Hepatocyte (in vitro differentiated cells): ENCODE data around the gene UBE2QL1.

Experiments used
- CTCF ChIP-seq: fragments of 200-600 bp; sonication (generic); IDR thresholded peaks from 2 replicates; pipeline ENCODE4 v1.5.1; 2016; ENCODE audit warnings: antibody characterized with exemption, mild to moderate bottlenecking; ENCODE audit not compliant: poor library complexity
- EZH2 ChIP-seq: fragments of 200-600 bp; sonication (generic); IDR thresholded peaks from 2 replicates; pipeline ENCODE4 v1.6.1; 2016; ENCODE audit warnings: antibody characterized with exemption, mild to moderate bottlenecking, borderline replicate concordance
- EZH2phosphoT487 ChIP-seq: fragments of 200-600 bp; sonication (generic); IDR thresholded peaks from one replicate; pipeline ENCODE4 v1.6.1; 2018; ENCODE audit warnings: antibody characterized with exemption, mild to moderate bottlenecking, low read depth, moderate library complexity; ENCODE audit not compliant: unreplicated experiment, severe bottlenecking

GRCh38 chr5:6435356-6435755 lies 13.3 kb upstream of the UBE2QL1 start:
- TF ChIP-seq CTCF: peak; percentile 34
- TF ChIP-seq EZH2: no peak
- no peak for TF ChIP-seq EZH2phosphoT487
